ENCODE data around the gene ATP2B2. TPM values are rescaled to one million over a fixed set of nuclear protein-coding genes. Genes with fewer than 3 reads are reported as not detected.

The ATP2B2 gene
- polyA plus RNA-seq, 3 donors: not detected

DNA sequence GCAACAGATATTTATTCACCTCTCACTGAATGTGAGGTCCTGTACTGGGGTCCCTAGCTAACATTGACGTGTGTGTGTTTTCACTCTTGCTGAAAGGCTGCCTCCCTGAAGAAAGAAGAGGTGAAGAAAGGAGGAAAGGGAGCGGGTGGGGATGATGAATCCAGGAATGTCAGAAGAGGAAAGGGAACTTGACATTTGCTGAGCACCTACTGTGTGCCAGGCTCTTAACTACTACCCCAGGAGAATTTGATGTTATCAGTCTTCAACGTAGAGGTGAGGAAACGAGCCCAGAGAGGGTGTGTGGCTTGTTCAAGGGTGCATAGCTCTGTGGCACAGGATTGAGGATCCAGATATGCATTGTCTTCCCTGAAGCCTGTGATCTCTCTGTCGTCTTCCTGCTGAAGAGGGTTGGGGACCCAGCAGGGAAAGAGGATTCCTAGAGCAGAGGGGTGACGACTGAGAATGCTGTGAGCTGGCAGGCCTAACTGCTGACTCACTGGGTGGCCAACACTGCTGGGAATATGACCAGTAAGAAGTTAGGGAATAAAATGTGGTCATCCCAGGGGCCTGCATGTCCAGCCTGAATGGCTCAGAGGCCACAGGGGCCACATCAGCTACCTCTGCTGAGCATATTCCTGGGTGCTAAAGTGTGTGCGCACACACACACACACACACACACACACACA is 6.6 kb upstream of the ATP2B2 start:
- Mint-ChIP-seq H3K4me3 (no peak overlapping the region), H3K9me3 (no peaks in the 10 kb centered on the region), H3K27ac (no peak overlapping the region), H3K36me3 (no peaks in the 10 kb centered on the region), H3K27me3 (ENCODE audit: low read depth in 3 of 3) (peaks cover 4 to 7% (median 4%) of the 10 kb centered on the region in 3 donors), H3K4me1 (no peaks in the 10 kb centered on the region)
- H3K36me3 ChIP-seq (replicated peaks in 1 of 2; ENCODE audit: control insufficient read depth in 1 of 2, insufficient read depth in 2 of 2, low read length in 2 of 2): no peaks in the 10 kb centered on the region
- H3K4me3 ChIP-seq (replicated peaks in 1 of 3; ENCODE audit: low read depth in 2 of 3, low read length in 3 of 3): no peak overlapping the region
- H3K4me2 ChIP-seq (replicated peaks; ENCODE audit: extremely low read depth, low read length, poor library complexity, severe bottlenecking): no peak overlapping the region
- TF ChIP-seq, protein P1, sequence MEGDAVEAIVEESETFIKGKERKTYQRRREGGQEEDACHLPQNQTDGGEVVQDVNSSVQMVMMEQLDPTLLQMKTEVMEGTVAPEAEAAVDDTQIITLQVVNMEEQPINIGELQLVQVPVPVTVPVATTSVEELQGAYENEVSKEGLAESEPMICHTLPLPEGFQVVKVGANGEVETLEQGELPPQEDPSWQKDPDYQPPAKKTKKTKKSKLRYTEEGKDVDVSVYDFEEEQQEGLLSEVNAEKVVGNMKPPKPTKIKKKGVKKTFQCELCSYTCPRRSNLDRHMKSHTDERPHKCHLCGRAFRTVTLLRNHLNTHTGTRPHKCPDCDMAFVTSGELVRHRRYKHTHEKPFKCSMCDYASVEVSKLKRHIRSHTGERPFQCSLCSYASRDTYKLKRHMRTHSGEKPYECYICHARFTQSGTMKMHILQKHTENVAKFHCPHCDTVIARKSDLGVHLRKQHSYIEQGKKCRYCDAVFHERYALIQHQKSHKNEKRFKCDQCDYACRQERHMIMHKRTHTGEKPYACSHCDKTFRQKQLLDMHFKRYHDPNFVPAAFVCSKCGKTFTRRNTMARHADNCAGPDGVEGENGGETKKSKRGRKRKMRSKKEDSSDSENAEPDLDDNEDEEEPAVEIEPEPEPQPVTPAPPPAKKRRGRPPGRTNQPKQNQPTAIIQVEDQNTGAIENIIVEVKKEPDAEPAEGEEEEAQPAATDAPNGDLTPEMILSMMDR (IDR thresholded peaks at IDR 0.05): no peak
- H2AFZ ChIP-seq (ENCODE audit: insufficient read depth, low read depth, low read length, poor library complexity, severe bottlenecking): no peak overlapping the region
- no peak overlapping the region for H3K27ac ChIP-seq (ENCODE audit: low read depth in 1 of 2, low read length in 2 of 2)
- WGBS (ENCODE audit: insufficient coverage): 73% methylated on average over 6 of the region's 7 CpGs
- H3K79me2 ChIP-seq (ENCODE audit: insufficient read depth, low read length): no peaks in the 10 kb centered on the region
- H3K4me1 ChIP-seq (ENCODE audit: control insufficient read depth in 1 of 2, insufficient read depth in 2 of 2, low read length in 2 of 2): no peaks in the 10 kb centered on the region
- H3K9me3 ChIP-seq (replicated peaks in 1 of 2; ENCODE audit: control insufficient read depth in 1 of 2, insufficient read depth in 1 of 2, low read length in 2 of 2): no peaks in the 10 kb centered on the region
- no peak for DNase-seq
- H4K20me1 ChIP-seq (ENCODE audit: insufficient read depth, low read length): no peaks in the 10 kb centered on the region
- intact Hi-C loops (cut with micrococcal nuclease): no loop called here
- H3K27me3 ChIP-seq (ENCODE audit: control insufficient read depth in 2 of 2, insufficient read depth in 2 of 2, low read length in 2 of 2): no peaks in the 10 kb centered on the region
- H3K9ac ChIP-seq (ENCODE audit: insufficient read depth, low read length, poor library complexity, severe bottlenecking): no peak overlapping the region

DNA sequence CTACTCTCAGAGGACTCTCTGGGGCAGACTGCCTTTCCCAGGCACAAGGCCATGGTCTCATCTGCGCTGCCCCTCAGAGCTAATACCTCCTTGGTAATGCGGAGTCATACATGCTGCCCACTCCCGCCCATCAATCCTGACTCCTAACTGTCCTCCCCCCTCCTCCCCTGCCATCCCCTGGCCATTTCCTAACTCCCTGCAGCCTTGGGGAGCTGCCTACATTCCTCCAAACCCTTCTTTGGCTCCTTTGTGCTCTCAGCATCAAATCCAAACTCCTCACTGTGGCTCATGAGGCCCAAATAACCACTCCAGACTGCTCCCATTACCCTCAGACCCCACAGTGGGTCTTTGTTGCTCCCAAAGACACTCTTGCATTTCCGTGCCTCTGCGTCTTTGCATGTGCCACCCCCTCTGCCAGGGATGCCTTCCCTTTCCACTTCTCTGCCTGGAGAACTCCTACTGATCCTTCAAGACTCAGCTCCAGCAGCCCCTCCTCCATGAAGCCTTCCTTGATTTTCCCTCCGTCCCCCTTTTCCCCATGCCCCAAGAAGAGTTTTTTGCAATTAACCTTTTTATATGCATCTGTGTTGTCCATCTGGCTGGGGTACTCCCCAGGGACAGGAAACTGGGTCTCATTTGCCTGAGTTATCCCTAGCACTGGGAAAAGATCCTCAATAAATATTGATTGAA is 5.5 kb upstream of the ATP2B2 start:
- Histone ChIP-seq H3K4me2 (replicated peaks; ENCODE audit: extremely low read depth, low read length, poor library complexity, severe bottlenecking) (no peak overlapping the region), H4K20me1 (ENCODE audit: insufficient read depth, low read length) (no peaks in the 10 kb centered on the region), H3K36me3 (replicated peaks in 1 of 2; ENCODE audit: control insufficient read depth in 1 of 2, insufficient read depth in 2 of 2, low read length in 2 of 2) (no peaks in the 10 kb centered on the region), H2AFZ (ENCODE audit: insufficient read depth, low read depth, low read length, poor library complexity, severe bottlenecking) (no peak overlapping the region), H3K27ac (ENCODE audit: low read depth in 1 of 2, low read length in 2 of 2) (no peak overlapping the region), H3K79me2 (ENCODE audit: insufficient read depth, low read length) (no peaks in the 10 kb centered on the region), H3K9ac (ENCODE audit: insufficient read depth, low read length, poor library complexity, severe bottlenecking) (no peak overlapping the region), H3K4me3 (replicated peaks in 1 of 3; ENCODE audit: low read depth in 2 of 3, low read length in 3 of 3) (no peak overlapping the region), H3K9me3 (replicated peaks in 1 of 2; ENCODE audit: control insufficient read depth in 1 of 2, insufficient read depth in 1 of 2, low read length in 2 of 2) (no peaks in the 10 kb centered on the region), H3K4me1 (ENCODE audit: control insufficient read depth in 1 of 2, insufficient read depth in 2 of 2, low read length in 2 of 2) (no peaks in the 10 kb centered on the region), H3K27me3 (ENCODE audit: control insufficient read depth in 2 of 2, insufficient read depth in 2 of 2, low read length in 2 of 2) (peaks cover 0 to 8% of the 10 kb centered on the region in 2 donors)
- intact Hi-C loops (cut with micrococcal nuclease): no loop called here
- DNase-seq: no peak
- TF ChIP-seq, protein P1 (IDR thresholded peaks at IDR 0.05): no peak
- Mint-ChIP-seq H3K4me1 (no peaks in the 10 kb centered on the region), H3K4me3 (no peak overlapping the region), H3K9me3 (no peaks in the 10 kb centered on the region), H3K27ac (no peak overlapping the region), H3K36me3 (no peaks in the 10 kb centered on the region), H3K27me3 (ENCODE audit: low read depth in 3 of 3) (peaks cover 7 to 14% (median 8%) of the 10 kb centered on the region in 3 donors)
- 96% methylated on average over 6 of the region's 6 CpGs for whole genome bisulfite sequencing (ENCODE audit: insufficient coverage)
